D721Med (cell line): ENCODE results near the gene ST6GALNAC2.

Experiments
- DNase-seq: peaks from one replicate; pipeline ENCODE4 v3.0.0; 2011; ENCODE audit warnings: low spot score; ENCODE audit not compliant: insufficient read length
- FAIRE-seq: peaks from 2 replicates; lab custom pipeline; 2011; peaks lifted over from hg19 to GRCh38; lab: Jason Lieb, UNC
- TF ChIP-seq, protein P1 (sequence below): IDR thresholded peaks from 2 replicates; pipeline ENCODE4 v1.5.1; 2012; ENCODE audit warnings: mild to moderate bottlenecking, control low read depth; ENCODE audit not compliant: insufficient read depth; ENCODE audit errors: missing control alignments

The ST6GALNAC2 gene

GRCh38 chr17:76557368-76558197 is 28.1 kb downstream of the ST6GALNAC2 start:
- TF ChIP-seq, protein P1, sequence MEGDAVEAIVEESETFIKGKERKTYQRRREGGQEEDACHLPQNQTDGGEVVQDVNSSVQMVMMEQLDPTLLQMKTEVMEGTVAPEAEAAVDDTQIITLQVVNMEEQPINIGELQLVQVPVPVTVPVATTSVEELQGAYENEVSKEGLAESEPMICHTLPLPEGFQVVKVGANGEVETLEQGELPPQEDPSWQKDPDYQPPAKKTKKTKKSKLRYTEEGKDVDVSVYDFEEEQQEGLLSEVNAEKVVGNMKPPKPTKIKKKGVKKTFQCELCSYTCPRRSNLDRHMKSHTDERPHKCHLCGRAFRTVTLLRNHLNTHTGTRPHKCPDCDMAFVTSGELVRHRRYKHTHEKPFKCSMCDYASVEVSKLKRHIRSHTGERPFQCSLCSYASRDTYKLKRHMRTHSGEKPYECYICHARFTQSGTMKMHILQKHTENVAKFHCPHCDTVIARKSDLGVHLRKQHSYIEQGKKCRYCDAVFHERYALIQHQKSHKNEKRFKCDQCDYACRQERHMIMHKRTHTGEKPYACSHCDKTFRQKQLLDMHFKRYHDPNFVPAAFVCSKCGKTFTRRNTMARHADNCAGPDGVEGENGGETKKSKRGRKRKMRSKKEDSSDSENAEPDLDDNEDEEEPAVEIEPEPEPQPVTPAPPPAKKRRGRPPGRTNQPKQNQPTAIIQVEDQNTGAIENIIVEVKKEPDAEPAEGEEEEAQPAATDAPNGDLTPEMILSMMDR = peak; percentile 43
- DNase-seq = no peak
- FAIRE-seq = no peak

- DNase-seq (no peak), FAIRE-seq (no peak)
- TF ChIP-seq, protein P1 = no peak
Observed at GRCh38 chr17:76556765-76557367, 28.8 kb downstream of the ST6GALNAC2 start.

- TF ChIP-seq, protein P1 = no peak
- DNase-seq = no peak
- no peak for FAIRE-seq
Observed at GRCh38 chr17:76554131-76554530, 31.5 kb downstream of the ST6GALNAC2 start.

DNA sequence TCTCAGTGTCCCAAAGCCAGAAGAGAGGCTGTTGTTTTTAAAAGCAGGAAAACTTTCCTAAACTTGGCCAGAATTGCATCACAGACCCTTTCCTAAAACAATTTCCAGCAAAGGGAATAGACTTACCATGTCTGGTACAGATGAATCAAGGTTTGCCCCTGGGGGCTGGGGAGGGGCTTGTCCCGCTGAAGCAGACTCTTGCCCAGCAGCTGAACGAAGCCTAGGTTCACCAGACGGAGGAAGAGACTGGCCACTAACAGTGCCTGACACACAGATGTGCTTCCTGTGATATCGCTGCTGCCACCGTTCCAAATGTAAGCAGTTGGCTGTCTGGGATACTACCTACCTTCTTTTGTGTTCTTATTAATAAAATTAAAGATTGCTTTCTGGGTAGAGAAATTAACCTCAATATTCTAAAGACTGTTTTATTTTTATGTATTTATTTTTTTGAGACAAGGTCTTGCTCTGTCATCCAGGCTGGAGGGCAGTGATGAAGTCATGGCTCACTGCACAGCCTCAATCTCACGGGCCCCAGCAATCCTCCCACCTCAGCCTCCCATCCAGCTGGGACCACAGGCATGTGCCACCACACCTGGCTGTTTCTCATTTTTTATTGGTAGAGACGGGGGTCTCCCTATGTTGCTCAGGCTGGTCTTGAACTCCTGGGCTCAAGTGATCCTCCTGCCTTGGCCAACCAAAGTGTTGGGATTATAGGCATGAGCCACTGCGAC is 32.3 kb downstream of the ST6GALNAC2 start:
- FAIRE-seq (no peak), DNase-seq (no peak)
- TF ChIP-seq, protein P1 = no peak

- no peak for FAIRE-seq
- DNase-seq = no peak
- TF ChIP-seq, protein P1 = no peak
Observed at GRCh38 chr17:76551685-76552084, 34.0 kb downstream of the ST6GALNAC2 start.

- FAIRE-seq (no peak), DNase-seq (no peak)
- TF ChIP-seq, protein P1 = no peak
Observed at GRCh38 chr17:76550712-76551615, 34.7 kb downstream of the ST6GALNAC2 start.
